WTC11 (cell line): ENCODE measurements around the gene F2. TPM values are rescaled to one million over a fixed set of nuclear protein-coding genes. Genes with fewer than 3 reads are reported as not detected.

Source experiments
- ATAC-seq: fragments of 200-7000 bp; cut with Tn5 transposase; 2 replicates; pipeline ENCODE4 v1.10.0; 2021; ENCODE audit warnings: mild to moderate bottlenecking, moderate library complexity
- CTCF ChIA-PET: fragments of 300-600 bp; sonication (Branson Sonifier 250); formaldehyde crosslinking; loops from one replicate; lab custom pipeline; 2021; ENCODE audit warnings: antibody characterized with exemption; lab: Charles Lee
- POLR2A ChIA-PET: fragments of 350-600 bp; sonication (Branson Sonifier 250); formaldehyde crosslinking; loops from one replicate; lab custom pipeline; 2021; ENCODE audit warnings: antibody characterized with exemption; lab: Charles Lee
- DNase-seq: peaks from one replicate; pipeline ENCODE4 v3.0.0; 2021; ENCODE audit warnings: low spot score
- H3K27ac Mint-ChIP-seq: 2 replicates; pipeline ENCODE4 v1.8.0; 2021; ENCODE audit warnings: mixed read lengths
- H3K27me3 Mint-ChIP-seq: 2 replicates; pipeline ENCODE4 v1.8.0; 2021; ENCODE audit warnings: low read depth, mild to moderate bottlenecking, moderate library complexity, mixed read lengths
- H3K36me3 Mint-ChIP-seq: 2 replicates; pipeline ENCODE4 v1.8.0; 2021; ENCODE audit warnings: mixed read lengths
- H3K4me1 Mint-ChIP-seq: 2 replicates; pipeline ENCODE4 v1.8.0; 2022; ENCODE audit warnings: mixed read lengths
- H3K4me3 Mint-ChIP-seq: 2 replicates; pipeline ENCODE4 v1.8.0; 2021; ENCODE audit warnings: mild to moderate bottlenecking, moderate library complexity, mixed read lengths
- H3K9me3 Mint-ChIP-seq: 2 replicates; pipeline ENCODE4 v1.8.0; 2021; ENCODE audit warnings: mixed read lengths
- AFF4 ChIP-seq: sonication (generic); formaldehyde crosslinking; IDR thresholded peaks from 2 replicates; pipeline ENCODE4 v1.8.1; 2023; ENCODE audit warnings: mild to moderate bottlenecking, missing genetic modification reagents, borderline replicate concordance
- ATF3 ChIP-seq: sonication (generic); formaldehyde crosslinking; conservative IDR thresholded peaks from 2 replicates; pipeline ENCODE4 v1.8.1; 2022; ENCODE audit warnings: mild to moderate bottlenecking, missing genetic modification reagents
- CDX4 ChIP-seq: fragments of 250-450 bp; sonication (Bioruptor Pico); IDR thresholded peaks from 2 replicates; pipeline ENCODE4 v1.9.0; 2021; ENCODE audit warnings: moderate library complexity, mild to moderate bottlenecking, inconsistent platforms, borderline replicate concordance
- CREB1 ChIP-seq: sonication (generic); formaldehyde crosslinking; IDR thresholded peaks from 2 replicates; pipeline ENCODE4 v1.8.0; 2023; ENCODE audit warnings: mild to moderate bottlenecking, missing genetic modification reagents
- E2F1 ChIP-seq: sonication (generic); formaldehyde crosslinking; IDR thresholded peaks from 2 replicates; pipeline ENCODE4 v1.8.0; 2022; ENCODE audit warnings: mild to moderate bottlenecking, missing genetic modification reagents
- EMX1 ChIP-seq: fragments of 250-450 bp; sonication (Bioruptor Pico); IDR thresholded peaks from 2 replicates; pipeline ENCODE4 v1.8.0; 2021; ENCODE audit warnings: mild to moderate bottlenecking
- FOXP1 ChIP-seq: sonication (generic); formaldehyde crosslinking; IDR thresholded peaks from 2 replicates; pipeline ENCODE4 v1.8.0; 2022; ENCODE audit warnings: missing genetic modification reagents, mild to moderate bottlenecking, moderate library complexity, borderline replicate concordance
- HMGA2 ChIP-seq: fragments of 250-450 bp; sonication (Bioruptor Pico); IDR thresholded peaks from 2 replicates; pipeline ENCODE4 v1.4.0; 2021; ENCODE audit warnings: mild to moderate bottlenecking, moderate library complexity
- HMGXB4 ChIP-seq: sonication (generic); formaldehyde crosslinking; IDR thresholded peaks from 2 replicates; pipeline ENCODE4 v1.8.1; 2023; ENCODE audit warnings: mild to moderate bottlenecking, moderate library complexity, missing genetic modification reagents
- NR1H2 ChIP-seq: sonication (generic); formaldehyde crosslinking; IDR thresholded peaks from 2 replicates; pipeline ENCODE4 v1.9.0; 2021; ENCODE audit warnings: mild to moderate bottlenecking, moderate library complexity, missing genetic modification reagents
- OVOL2 ChIP-seq: fragments of 250-450 bp; sonication (Bioruptor Pico); IDR thresholded peaks from 2 replicates; pipeline ENCODE4 v1.9.0; 2021; ENCODE audit warnings: mild to moderate bottlenecking, borderline replicate concordance
- PRDM15 ChIP-seq: sonication (generic); formaldehyde crosslinking; IDR thresholded peaks from 2 replicates; pipeline ENCODE4 v1.8.0; 2022; ENCODE audit warnings: missing genetic modification reagents
- PRRX2 ChIP-seq: fragments of 250-450 bp; sonication (Bioruptor Pico); IDR thresholded peaks from 2 replicates; pipeline ENCODE4 v1.8.0; 2021; ENCODE audit warnings: mild to moderate bottlenecking
- RELA ChIP-seq: sonication (generic); formaldehyde crosslinking; IDR thresholded peaks from 2 replicates; pipeline ENCODE4 v1.8.1; 2022; ENCODE audit warnings: missing genetic modification reagents, mild to moderate bottlenecking, borderline replicate concordance
- RORB ChIP-seq: fragments of 250-450 bp; sonication (Bioruptor Pico); IDR thresholded peaks from 2 replicates; pipeline ENCODE4 v1.9.0; 2021; ENCODE audit warnings: mild to moderate bottlenecking
- SOX15 ChIP-seq: fragments of 250-450 bp; sonication (Bioruptor Pico); IDR thresholded peaks from 2 replicates; pipeline ENCODE4 v1.9.0; 2021; ENCODE audit warnings: mild to moderate bottlenecking
- TCF7 ChIP-seq: sonication (generic); formaldehyde crosslinking; IDR thresholded peaks from 2 replicates; pipeline ENCODE4 v1.8.0; 2022; ENCODE audit warnings: mild to moderate bottlenecking, low read depth, missing genetic modification reagents, moderate library complexity
- TEAD1 ChIP-seq: sonication (generic); formaldehyde crosslinking; IDR thresholded peaks from 2 replicates; pipeline ENCODE4 v1.8.0; 2022; ENCODE audit warnings: mild to moderate bottlenecking, missing genetic modification reagents
- USF1 ChIP-seq: sonication (generic); formaldehyde crosslinking; IDR thresholded peaks from 2 replicates; pipeline ENCODE4 v1.8.0; 2022; ENCODE audit warnings: mild to moderate bottlenecking, missing genetic modification reagents
- ZBTB43 ChIP-seq: sonication (generic); formaldehyde crosslinking; IDR thresholded peaks from 2 replicates; pipeline ENCODE4 v1.8.1; 2023; ENCODE audit warnings: mild to moderate bottlenecking, missing genetic modification reagents
- ZNF121 ChIP-seq: sonication (generic); formaldehyde crosslinking; IDR thresholded peaks from 2 replicates; pipeline ENCODE4 v1.8.0; 2023; ENCODE audit warnings: missing genetic modification reagents
- ZNF138 ChIP-seq: sonication (generic); formaldehyde crosslinking; conservative IDR thresholded peaks from 2 replicates; pipeline ENCODE4 v1.8.1; 2022; ENCODE audit warnings: mild to moderate bottlenecking, moderate library complexity, missing genetic modification reagents
- ZNF396 ChIP-seq: fragments of 250-450 bp; sonication (Bioruptor Pico); IDR thresholded peaks from 2 replicates; pipeline ENCODE4 v1.8.0; 2021; ENCODE audit warnings: mild to moderate bottlenecking, moderate library complexity, borderline replicate concordance
- total RNA-seq: library from RNA; stranded (reverse); gene quantifications from 3 replicates; pipeline ENCODE4 v1.2.3, GENCODE V29; 2021

F2 gene
- total RNA-seq, 1 experiment from 2014 or later, result 0.50 TPM

GRCh38 chr11:46766656-46767055, 47.6 kb downstream of the F2 start (continued):
- TF ChIP-seq TCF7 (CRISPR knock-in tag) (no peak), PRRX2 (CRISPR knock-in tag) (no peak), ZNF138 (CRISPR knock-in tag) (no peak), EMX1 (no peak)

GRCh38 chr11:46769636-46770221, 50.7 kb downstream of the F2 start:
- peak; percentile 39; the same call in 1 of the 2 replicates for ATAC-seq
- ChIA-PET CTCF (no interaction called here), POLR2A (no interaction called here)

More at GRCh38 chr11:46769636-46770221, 50.7 kb downstream of the F2 start:
- Mint-ChIP-seq H3K36me3 (peaks cover 69% of the 10 kb centered on the region), H3K27ac (peak overlapping the region; percentile 6; the same call in 1 of the 2 replicates), H3K4me3 (no peak overlapping the region), H3K4me1 (peaks cover 20% of the 10 kb centered on the region), H3K9me3 (no peaks in the 10 kb centered on the region), H3K27me3 (no peaks in the 10 kb centered on the region)
- no peak for DNase-seq
- TF ChIP-seq SOX15 (no peak), HMGA2 (CRISPR knock-in tag) (no peak), RELA (CRISPR knock-in tag) (no peak), ZNF138 (CRISPR knock-in tag) (no peak), ZBTB43 (CRISPR knock-in tag) (no peak), USF1 (no peak), PRDM15 (no peak), E2F1 (CRISPR knock-in tag) (no peak), ZNF396 (CRISPR knock-in tag) (no peak), CREB1 (CRISPR knock-in tag) (no peak), HMGXB4 (CRISPR knock-in tag) (no peak), CDX4 (CRISPR knock-in tag) (no peak), ATF3 (CRISPR knock-in tag) (no peak), AFF4 (CRISPR knock-in tag) (no peak), ZNF121 (no peak), TEAD1 (CRISPR knock-in tag) (no peak), FOXP1 (CRISPR knock-in tag) (no peak), NR1H2 (no peak), OVOL2 (CRISPR knock-in tag) (no peak), RORB (CRISPR knock-in tag) (no peak)
